K562 treated with DMSO at 1 percent for 12 hours (cell line): Measurements from ENCODE around the gene HEPH. TPM values are rescaled to one million over a fixed set of nuclear protein-coding genes. Genes with fewer than 3 reads are reported as not detected.

Experiments used
- total RNA-seq: library from RNA; unstranded; fragments of 300-600 nt; gene quantifications from 2 replicates; pipeline ENCODE4 v1.2.3, GENCODE V29; 2022; ENCODE audit not compliant: insufficient read depth

The HEPH gene
- 13.2 and 45.7 TPM in 2 replicates for total RNA-seq

DNA sequence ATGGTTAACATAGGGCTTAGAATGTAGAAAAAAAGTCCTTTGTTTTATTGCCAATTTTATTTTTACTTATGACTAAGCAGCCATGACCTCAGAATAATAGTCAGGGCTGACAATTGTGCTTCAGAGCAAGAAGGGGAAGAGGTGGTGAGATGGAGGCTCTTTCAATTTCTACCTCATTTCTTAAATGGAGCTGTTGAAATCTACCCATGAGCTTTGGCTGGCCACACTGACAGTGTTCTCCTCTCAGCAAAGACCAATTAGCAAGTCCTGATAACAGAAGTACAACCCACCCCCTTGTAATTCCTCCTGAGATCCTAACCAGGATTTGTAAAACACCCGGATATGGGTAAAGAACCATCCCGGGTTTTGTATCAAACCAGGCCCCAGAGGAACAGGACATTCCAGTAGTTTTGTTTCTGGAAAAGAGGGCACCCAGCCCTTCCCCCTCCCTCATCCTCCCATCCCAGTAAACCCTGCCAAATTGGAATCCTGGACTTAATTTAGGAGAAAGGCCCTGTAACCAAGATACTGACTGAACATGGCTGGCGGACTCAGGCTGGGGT, at the start of gene HEPH:
Gene HEPH, plus strand, starts transcription at position 399 of the 563 bp plus-strand sequence. CDS start 6,324 bp downstream, outside the sequence.

Other genes with a start within 250 kb of the HEPH start
- gene VSIG4, start 124.2 kb upstream of the HEPH start, total RNA-seq, result not detected in 2 replicates